GM18870 (cell line): Measurements from ENCODE around the gene ALS2CL.
"Not testable (repeated sequence)": the region's sequence is repeated elsewhere in the genome, so short reads cannot be mapped to it uniquely, and the experiment has no call there.

Experiments used
- ATAC-seq: cut with Tn5 transposase; IDR thresholded peaks from one replicate; pipeline ENCODE4 v1.9.1; 2021; ENCODE audit warnings: moderate library complexity; ENCODE audit not compliant: unreplicated experiment

The ALS2CL gene, protein sequence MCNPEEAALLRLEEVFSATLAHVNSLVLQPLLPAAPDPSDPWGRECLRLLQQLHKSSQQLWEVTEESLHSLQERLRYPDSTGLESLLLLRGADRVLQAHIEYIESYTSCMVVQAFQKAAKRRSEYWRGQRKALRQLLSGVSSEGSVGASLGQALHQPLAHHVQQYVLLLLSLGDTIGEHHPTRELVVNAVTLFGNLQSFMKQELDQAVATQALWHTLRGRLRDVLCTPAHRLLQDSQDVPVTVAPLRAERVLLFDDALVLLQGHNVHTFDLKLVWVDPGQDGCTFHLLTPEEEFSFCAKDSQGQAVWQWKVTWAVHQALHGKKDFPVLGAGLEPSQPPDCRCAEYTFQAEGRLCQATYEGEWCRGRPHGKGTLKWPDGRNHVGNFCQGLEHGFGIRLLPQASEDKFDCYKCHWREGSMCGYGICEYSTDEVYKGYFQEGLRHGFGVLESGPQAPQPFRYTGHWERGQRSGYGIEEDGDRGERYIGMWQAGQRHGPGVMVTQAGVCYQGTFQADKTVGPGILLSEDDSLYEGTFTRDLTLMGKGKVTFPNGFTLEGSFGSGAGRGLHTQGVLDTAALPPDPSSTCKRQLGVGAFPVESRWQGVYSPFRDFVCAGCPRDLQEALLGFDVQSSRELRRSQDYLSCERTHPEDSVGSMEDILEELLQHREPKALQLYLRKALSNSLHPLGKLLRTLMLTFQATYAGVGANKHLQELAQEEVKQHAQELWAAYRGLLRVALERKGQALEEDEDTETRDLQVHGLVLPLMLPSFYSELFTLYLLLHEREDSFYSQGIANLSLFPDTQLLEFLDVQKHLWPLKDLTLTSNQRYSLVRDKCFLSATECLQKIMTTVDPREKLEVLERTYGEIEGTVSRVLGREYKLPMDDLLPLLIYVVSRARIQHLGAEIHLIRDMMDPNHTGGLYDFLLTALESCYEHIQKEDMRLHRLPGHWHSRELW

DNA sequence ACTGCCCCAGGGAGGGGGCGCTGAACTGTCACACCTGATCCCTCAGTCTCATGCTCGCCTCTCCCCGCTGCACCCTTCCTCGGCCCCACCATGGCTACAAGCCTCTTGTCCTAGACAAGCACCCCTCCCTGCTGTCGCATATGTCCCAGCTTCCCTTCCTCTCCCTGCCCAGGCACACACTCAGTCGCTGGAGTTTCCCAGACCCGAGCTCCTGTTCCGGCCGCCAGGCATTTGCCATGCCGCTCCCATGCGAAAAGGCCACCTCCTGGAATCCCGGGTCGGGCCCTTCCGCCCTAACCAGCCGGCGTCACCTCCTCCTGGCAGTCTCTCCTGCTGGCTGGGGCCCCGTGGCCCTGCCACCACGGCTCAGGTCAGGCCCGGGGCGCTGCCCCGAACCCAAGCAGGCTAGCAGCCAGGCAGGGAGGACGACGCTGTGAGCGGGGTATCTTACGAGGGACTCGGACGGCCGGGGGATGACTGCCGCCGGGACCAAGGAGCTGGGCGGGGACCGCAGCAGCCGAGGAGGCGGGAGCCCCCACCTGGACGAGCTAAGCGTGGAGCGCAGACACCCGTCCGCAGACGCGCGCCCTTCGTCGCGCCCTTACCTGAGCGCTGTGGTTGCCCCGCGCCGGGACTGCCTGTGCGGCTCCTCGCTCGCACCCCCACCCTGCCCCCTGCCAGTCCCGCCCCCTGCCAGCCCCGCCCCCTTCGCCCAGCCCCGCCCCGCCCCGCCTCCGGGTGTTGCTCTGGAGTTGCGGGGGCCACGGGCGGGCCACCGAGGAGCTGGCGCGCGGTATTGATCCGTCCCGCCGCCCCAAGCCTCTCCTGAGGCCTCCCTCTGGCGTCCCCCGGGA lies at the start of gene ALS2CL:
Gene ALS2CL (minus strand): TSS at position 642 of the 854 bp plus-strand sequence. CDS start 4,239 bp downstream, outside the sequence.
- no peak for ATAC-seq

DNA sequence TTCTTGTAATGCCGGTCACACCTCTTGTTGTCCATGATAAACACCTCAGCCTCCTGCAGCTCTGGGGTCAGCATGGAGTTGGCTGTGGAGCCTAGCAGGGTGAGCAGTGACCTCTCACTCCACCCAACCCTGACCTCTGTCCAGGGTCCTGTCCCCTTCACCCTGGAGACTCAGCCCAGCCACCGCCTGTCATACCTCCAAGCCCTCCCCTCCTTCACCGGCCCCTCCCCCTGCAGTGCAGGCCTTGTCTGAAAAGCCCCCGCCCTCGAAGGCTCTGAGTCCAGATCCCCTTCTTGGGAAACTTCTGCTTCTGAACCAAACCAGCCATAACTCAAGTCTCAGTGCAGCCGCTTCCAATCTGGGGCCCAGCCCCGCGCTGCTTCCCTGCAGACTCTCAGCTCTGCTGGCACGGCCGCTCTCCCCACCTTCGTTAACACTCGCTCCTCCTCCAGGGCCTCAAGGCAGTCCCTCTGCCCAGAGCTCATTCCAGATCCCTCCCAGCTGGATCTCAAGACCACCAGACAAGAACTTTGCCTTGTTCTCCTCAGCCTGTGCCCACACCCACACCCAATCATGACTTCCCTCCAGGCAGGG lies 49.6 kb upstream of the ALS2CL start:
- ATAC-seq: no peak

DNA sequence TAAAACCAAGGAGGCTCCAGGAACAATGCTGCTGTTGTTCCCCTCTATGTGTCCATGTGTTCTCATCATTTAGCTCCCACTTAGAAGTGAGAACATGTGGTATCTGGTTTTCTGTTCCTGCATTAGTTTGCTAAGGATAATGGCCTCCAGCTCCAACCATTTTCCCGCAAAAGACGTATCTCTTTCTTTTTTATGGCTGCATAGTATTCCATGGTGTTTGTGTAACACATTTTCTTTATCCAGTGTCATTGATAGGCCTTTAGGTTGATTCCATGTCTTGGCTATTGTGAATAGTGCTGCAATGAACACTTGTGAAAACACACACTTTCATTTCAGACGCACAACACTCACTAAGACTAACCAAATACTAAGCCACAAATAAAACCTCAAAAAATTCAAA lies 46.1 kb upstream of the ALS2CL start:
- not testable (repeated sequence) for ATAC-seq

DNA sequence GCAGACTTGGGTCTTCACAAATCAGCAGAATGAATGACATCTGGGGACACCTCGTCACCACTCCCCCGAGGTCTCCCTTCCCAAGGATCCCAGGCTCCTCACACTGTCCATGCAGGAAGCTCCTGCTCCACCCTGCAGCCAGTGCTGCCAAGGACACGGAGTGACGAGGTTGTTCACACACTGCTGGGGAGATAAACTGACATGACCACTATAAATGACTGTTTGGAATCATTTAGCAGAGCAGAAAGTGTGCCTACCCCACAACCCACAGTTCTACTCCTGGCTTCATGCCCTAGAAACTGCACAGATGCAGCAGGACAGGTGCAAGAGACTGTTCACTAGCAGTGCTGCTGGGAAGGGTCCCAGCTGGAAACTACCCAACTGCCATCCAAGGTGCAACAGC lies 43.9 kb upstream of the ALS2CL start:
- no peak for ATAC-seq

DNA sequence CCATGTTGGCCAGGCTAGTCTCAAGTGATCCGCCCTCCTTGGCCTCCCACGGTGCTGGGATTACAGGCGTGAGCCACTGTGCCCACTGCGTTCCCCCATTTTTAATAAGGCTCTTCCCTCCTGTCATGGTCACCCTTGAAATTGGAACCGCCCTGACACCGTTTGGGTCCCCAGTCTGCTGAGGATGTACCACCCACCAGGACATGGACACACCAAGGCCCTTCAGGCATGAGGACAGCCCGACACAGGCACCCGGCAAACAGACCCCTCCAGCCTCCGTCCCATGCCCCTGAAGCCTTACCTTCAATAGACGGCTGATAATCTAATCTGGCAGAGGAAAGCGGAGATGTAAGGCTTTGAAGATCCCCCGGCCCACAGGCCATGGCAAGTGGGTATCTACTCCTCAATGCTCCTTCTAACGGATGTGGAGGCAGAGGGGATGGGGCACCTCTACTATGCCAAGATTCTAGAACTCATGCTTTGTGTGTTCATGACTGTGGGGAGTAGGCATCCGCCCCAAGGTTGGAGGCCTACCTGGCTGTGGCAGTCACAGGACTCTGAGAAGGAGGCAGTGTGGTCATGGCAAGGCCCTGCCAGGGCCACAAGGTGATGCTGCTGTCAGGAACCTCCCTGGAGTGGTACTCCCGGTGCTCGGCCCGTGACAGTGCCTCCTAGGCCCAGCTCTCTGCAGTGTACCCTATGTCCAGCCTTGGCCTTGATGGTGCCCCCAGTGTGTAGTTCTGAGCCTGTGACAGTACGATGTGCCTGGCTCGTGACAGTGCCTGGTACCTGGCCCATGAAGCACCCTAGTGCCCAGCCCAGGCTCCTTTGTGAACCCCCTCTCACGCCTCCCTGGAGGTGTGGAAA lies 42.8 kb upstream of the ALS2CL start:
- ATAC-seq: no peak

DNA sequence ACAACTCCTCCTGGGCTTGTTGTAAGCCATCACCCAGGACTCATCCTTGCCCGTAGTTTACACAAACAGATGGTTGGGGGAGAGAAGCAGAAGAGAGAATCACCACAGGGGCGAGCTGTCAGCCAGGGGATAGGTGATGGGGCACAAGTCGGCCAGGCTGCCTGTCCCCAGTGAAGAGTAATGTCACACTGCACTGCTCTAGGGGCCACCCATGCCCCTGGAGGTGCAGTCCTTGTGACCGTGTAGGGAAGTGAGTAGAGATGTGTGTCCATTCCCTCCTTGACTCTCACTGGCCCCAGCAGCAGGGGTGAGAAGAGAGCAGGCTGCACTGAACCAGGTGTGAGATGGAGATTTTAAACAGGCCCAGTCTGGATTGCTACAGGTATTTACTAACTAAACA lies 41.3 kb upstream of the ALS2CL start:
- ATAC-seq: no peak

DNA sequence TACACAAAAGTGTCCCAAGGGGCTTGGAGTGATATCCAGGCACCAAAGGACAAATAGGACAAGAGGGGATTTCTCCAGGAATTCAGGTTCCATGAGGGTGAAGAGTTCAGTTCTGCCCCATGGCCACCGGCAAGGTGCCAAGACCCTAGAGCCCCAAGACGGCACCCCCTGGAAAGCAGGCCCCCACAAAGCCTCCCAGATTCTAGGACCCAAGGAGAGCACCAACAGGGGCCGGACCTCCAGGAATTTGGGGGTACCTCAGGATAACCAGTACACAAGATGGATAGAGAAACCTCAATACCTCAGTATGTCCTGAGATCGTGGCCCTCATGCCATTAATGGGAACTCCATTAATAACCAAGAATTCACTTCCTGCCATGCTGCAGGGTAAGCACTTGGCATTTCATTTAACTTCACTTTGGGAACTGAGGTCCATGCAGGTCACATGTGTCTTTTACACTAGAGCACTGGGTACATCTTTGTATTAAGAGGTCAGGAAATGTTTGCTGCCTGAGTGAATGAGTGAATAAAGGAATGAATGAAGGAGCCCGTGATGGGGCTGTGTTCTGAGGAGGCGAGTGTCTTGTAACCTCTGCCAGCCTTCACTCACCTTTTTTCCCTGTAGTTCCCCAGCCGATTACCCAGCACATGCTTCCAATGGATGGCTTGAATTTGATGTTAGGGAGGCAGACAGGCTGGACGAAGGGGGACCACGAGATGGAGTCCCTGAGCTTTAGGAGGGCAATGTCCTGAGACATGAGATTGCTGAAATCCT lies 39.7 kb upstream of the ALS2CL start:
- no peak for ATAC-seq

DNA sequence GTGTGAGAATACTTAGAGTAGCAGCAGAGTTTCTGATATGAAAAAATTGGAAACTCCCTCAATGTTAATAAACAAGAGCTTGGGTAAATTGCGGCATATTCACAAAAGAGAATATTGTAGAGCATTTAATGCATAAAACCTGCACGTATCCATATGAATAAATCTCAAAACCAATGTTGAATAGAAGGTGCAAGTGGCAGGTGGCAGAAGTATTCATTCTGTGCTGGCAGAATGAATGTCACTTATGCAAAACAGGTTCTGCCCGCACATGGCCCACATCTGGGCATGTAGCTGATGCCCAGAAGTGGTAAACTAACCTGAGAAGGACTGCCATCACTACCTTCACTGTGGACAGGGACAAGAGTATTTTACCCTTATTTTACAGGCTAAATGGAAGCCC lies 38.3 kb upstream of the ALS2CL start:
- no peak for ATAC-seq

DNA sequence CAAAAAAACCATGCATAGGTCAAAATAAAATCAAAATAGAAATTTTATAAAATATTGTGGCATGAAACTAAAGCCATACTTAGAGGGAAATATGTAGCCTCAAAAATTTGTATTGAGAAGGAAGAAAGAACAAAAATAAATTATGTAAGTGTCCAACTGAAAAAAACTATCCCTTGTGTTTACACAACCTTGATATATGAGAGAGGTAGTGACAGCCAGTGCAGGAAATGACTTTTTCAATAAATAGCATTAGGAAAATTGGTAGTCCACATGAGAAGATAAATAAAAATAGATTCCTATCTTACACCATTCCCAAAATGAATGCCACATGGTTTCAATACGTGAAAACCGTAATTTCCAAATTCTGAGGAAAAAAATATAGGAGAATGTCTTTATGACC lies 37.3 kb upstream of the ALS2CL start:
- no peak for ATAC-seq

DNA sequence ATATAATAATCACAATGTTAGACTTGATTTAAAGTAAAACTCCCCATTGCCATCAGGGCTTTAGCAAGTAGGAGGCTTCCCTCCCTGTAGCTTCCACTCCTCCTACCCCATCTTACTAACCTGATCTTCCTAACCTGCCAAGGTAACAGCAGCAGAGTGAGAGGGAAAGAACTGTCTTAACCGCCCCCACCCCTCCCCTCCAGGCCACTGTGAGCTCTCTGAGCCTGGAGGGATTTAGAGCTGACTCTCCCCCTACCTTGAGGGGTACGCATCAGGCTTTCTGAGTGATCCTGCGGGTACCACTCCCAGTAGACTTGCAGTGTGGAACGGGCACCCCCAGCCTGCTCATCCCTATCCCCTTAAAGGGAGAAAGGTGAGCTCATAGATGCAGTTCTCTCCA lies 35.6 kb upstream of the ALS2CL start:
- no peak for ATAC-seq

DNA sequence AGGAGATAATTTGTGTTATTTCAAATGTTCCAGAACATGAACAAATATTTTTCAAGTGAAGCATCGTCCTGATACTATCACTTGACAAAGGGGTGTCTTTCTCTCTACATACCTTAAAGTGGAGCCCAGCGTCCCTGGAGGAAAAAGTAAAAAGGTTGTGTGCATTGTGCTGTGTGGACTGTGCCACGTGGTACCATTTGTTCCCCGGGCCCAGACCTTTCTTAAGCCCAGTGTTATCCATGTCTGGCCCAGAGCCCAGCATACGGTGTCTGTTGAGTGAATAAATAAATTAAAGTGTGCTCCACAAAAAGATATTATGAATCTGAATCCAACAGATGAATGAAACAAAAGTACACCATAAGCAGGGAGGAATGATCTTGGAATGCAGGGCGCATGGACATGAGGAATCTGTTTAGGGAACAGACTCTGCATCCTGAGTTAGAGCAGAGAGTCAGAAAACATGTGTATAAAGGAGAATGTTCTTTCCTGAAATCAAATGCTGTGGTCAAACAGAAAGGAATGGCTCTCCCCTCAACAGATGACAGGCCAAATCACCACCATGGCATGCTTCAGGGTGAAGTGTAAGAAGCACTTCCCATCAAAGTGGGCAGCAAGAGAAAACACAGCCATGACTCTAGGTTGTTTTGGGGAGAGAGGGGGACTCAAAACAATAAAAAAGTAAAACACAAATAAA lies 32.3 kb upstream of the ALS2CL start:
- no peak for ATAC-seq

DNA sequence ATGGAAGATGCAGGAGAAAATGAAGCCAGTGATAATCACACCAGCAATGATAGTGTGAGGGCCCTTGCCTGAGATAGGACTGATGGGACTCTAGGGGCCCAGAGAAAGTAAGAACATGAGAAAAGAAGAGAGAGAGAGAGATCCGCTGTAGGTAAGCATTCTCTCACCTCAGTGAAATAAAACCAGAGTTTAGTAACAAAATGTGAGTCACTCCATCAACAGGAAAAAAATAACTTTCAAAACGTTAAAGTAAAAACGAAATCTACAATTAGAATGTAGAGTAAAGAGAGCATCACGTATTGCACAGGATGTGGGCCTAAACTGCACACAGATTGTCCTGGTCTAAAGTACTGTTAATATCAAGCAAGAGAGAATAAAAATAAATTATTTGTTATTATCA lies 30.9 kb upstream of the ALS2CL start:
- no peak for ATAC-seq

DNA sequence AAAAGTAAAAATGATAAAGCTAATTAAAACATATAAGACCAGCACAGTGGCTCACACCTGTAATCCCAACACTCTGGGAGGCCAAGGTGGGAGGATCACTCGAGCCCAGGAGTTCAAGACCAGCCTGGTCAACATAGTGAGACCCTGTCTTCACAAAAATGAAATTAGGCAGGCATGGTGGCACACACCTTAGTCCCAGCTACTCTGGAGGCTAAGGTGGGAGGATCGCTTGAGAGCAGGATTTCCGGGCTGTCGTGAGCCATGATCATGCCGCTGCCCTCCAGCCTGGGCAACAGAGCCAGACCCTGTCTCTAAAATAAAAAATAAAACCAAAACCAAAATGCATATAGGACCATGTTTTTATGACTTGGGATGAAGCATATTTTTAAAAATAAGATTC lies 29.0 kb upstream of the ALS2CL start:
- no peak for ATAC-seq

DNA sequence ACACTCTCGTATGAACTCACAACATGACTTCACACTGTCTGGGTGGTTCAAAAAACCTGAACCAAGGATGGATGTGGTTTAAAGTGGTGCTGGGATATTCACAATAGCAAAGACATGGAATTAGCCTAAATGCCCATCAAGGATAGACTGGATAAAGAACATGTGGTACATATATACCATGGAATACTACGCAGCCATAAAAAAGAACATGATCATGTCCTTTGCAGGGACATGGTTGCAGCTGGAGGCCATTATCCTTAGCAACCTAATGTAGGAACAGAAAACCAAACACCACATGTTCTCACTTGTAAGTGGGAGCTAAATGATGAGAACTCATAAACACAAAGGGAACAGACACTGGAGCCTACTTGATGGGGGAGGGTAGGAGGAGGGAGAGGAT lies 27.5 kb upstream of the ALS2CL start:
- no peak for ATAC-seq

DNA sequence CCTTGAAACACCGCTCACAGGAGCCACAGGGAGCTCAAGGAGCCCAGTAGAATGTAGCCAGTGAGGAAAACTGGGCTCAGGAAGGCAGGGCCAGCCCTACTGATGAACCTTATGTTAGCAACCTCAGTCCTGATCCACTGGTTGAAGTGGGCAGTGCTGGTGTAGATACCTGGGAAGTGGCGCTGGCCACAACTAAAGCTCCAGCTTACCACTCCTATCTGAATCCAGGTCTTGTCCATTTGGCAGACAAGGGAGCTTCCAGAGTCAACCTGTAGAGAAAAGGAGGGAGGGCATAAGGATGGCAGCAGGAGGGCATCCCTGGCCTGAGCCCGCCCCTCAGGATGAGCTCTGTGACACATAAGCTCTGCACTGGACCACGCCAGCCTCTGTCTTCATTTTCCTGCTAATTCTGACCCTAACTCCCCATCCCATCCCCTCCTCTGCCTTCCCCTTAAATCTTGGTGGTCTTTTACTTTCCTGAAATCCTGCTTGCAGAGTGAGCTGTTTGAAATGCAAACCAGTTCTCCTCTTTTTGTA lies 26.3 kb upstream of the ALS2CL start:
- ATAC-seq: no peak

DNA sequence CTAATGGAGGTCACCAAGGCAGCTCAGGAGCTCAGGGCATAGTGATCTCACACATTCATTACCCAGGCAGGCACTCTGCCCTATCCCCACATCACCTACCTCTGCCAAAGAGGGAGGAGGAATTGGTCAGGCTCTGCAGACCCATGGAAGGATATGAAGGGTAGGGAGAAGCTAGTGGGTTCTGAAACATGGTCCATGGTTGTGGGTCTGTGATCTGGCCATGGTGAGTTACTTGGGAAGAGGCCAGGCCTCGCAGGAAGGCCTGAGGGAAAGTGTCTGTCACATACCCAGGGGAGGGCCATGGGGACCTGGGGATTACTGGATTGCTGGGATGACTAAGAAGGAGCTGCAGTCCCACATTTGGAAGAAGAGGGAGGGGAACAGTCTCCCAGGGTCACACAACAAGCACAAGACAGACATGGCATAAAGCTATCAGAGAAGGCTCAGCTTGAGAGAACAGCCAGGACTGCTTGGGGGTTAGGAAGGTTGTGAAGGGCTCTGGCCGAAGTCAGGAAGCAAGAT lies 25.6 kb upstream of the ALS2CL start:
- ATAC-seq: no peak

DNA sequence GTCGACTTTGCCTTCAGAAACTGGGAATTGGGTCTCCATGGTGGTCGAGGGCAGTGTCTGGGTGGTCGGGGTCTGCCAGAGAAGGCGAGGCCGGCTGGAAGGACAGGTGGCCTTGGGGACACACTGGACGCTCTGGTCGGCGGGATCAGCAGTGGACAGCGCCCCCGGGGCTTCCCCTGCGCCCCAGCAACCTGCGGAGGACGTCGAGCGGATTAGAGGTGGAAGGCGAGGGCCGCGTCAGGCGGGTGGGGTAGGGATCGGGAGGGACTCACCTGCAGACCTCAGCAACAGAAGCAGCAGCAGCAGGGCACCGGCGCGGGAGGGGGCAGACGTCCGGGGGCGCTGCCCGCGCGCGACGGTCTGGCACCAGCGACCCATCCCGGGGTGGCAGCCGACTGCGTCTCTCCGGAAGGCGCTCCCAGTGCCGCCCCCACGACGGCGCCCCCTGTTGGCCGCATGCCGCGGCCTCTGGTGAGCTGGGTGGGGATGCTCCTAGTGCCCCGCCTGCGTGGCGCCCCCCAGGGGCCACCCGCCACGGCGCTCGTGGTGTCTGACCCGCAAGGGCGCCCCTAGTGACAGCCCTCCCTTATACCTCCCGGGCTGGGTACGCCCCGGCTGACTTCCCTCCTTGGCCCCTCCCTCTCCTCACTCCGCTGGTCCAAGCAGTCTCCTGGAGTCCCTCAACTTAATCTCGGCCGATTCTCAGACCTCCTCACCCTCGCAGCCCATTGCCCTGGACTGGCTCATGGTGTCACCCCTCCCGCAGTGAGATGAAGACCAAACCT lies 24.2 kb upstream of the ALS2CL start, which contains the start of gene PRSS50:
Gene PRSS50 (minus strand): TSS at position 423 of the 785 bp plus-strand sequence. CDS start 45 bp downstream, at position 378.
- ATAC-seq: no peak
